HL-60 (cell line): ENCODE data around the gene C12orf50.

ENCODE experiments used
- GABPA ChIP-seq: IDR thresholded peaks from 2 replicates; pipeline ENCODE4 v1.6.1; 2012; ENCODE audit warnings: low read depth
- TF ChIP-seq, protein P1 (sequence below): IDR thresholded peaks from one replicate; pipeline ENCODE4 v1.5.1; 2011; ENCODE audit warnings: low read length, control low read depth, inconsistent platforms; ENCODE audit not compliant: insufficient read depth
- TF ChIP-seq, protein P2 (sequence below): IDR thresholded peaks from 2 replicates; pipeline ENCODE4 v1.6.1; 2012; ENCODE audit warnings: low read depth; ENCODE audit not compliant: insufficient replicate concordance

GRCh38 chr12:88001327-88001726, 27.9 kb downstream of the C12orf50 start:
- TF ChIP-seq, protein P1, sequence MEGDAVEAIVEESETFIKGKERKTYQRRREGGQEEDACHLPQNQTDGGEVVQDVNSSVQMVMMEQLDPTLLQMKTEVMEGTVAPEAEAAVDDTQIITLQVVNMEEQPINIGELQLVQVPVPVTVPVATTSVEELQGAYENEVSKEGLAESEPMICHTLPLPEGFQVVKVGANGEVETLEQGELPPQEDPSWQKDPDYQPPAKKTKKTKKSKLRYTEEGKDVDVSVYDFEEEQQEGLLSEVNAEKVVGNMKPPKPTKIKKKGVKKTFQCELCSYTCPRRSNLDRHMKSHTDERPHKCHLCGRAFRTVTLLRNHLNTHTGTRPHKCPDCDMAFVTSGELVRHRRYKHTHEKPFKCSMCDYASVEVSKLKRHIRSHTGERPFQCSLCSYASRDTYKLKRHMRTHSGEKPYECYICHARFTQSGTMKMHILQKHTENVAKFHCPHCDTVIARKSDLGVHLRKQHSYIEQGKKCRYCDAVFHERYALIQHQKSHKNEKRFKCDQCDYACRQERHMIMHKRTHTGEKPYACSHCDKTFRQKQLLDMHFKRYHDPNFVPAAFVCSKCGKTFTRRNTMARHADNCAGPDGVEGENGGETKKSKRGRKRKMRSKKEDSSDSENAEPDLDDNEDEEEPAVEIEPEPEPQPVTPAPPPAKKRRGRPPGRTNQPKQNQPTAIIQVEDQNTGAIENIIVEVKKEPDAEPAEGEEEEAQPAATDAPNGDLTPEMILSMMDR: no peak
- TF ChIP-seq, protein P2, sequence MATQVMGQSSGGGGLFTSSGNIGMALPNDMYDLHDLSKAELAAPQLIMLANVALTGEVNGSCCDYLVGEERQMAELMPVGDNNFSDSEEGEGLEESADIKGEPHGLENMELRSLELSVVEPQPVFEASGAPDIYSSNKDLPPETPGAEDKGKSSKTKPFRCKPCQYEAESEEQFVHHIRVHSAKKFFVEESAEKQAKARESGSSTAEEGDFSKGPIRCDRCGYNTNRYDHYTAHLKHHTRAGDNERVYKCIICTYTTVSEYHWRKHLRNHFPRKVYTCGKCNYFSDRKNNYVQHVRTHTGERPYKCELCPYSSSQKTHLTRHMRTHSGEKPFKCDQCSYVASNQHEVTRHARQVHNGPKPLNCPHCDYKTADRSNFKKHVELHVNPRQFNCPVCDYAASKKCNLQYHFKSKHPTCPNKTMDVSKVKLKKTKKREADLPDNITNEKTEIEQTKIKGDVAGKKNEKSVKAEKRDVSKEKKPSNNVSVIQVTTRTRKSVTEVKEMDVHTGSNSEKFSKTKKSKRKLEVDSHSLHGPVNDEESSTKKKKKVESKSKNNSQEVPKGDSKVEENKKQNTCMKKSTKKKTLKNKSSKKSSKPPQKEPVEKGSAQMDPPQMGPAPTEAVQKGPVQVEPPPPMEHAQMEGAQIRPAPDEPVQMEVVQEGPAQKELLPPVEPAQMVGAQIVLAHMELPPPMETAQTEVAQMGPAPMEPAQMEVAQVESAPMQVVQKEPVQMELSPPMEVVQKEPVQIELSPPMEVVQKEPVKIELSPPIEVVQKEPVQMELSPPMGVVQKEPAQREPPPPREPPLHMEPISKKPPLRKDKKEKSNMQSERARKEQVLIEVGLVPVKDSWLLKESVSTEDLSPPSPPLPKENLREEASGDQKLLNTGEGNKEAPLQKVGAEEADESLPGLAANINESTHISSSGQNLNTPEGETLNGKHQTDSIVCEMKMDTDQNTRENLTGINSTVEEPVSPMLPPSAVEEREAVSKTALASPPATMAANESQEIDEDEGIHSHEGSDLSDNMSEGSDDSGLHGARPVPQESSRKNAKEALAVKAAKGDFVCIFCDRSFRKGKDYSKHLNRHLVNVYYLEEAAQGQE: no peak
- TF ChIP-seq GABPA: no peak
